Loucy (cell line): Measurements from ENCODE around the gene TP53I11.

Source experiments
- EZH2phosphoT487 ChIP-seq: fragments of 200-600 bp; IDR thresholded peaks from 2 replicates; pipeline ENCODE4 v1.6.1; 2018; ENCODE audit warnings: antibody characterized with exemption, mild to moderate bottlenecking, moderate library complexity, borderline replicate concordance
- TF ChIP-seq, protein P1 (sequence below): fragments of 200-600 bp; sonication (generic); conservative IDR thresholded peaks from 2 replicates; pipeline ENCODE4 v1.5.1; 2014; ENCODE audit warnings: mild to moderate bottlenecking, antibody characterized with exemption, low read length

GRCh38 chr11:44949160-44950030 is 1.3 kb downstream of the TP53I11 start:
- TF ChIP-seq, protein P1, sequence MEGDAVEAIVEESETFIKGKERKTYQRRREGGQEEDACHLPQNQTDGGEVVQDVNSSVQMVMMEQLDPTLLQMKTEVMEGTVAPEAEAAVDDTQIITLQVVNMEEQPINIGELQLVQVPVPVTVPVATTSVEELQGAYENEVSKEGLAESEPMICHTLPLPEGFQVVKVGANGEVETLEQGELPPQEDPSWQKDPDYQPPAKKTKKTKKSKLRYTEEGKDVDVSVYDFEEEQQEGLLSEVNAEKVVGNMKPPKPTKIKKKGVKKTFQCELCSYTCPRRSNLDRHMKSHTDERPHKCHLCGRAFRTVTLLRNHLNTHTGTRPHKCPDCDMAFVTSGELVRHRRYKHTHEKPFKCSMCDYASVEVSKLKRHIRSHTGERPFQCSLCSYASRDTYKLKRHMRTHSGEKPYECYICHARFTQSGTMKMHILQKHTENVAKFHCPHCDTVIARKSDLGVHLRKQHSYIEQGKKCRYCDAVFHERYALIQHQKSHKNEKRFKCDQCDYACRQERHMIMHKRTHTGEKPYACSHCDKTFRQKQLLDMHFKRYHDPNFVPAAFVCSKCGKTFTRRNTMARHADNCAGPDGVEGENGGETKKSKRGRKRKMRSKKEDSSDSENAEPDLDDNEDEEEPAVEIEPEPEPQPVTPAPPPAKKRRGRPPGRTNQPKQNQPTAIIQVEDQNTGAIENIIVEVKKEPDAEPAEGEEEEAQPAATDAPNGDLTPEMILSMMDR = peak; percentile 51
- no peak for TF ChIP-seq EZH2phosphoT487
